Tibial nerve (tissue), 3 donors: ENCODE measurements around the gene TRAF3.

ENCODE experiments used
- CTCF ChIP-seq, 5 experiments: fragments of 200-600 bp in 3 of 5; fragments of 450-650 bp in 2 of 5; sonication (generic) in 3 of 5; IDR thresholded peaks; one replicate each; pipeline ENCODE4 v1.5.1; 2016 to 2019; ENCODE audit warnings: antibody characterized with exemption in 5 of 5, mild to moderate bottlenecking in 3 of 5, moderate library complexity in 2 of 5
- POLR2A ChIP-seq, 2 donors: fragments of 450-650 bp; IDR thresholded peaks; one replicate each; pipeline ENCODE4 v1.6.1; 2017; ENCODE audit warnings: antibody characterized with exemption in 2 of 2, mild to moderate bottlenecking in 2 of 2, moderate library complexity in 2 of 2

GRCh38 chr14:102909462-102909861 lies 132.2 kb downstream of the TRAF3 start:
- TF ChIP-seq CTCF (IDR thresholded peaks at IDR 0.05): no peak
- TF ChIP-seq POLR2A (IDR thresholded peaks at IDR 0.05): no peak
